Panc1 (cell line): Measurements from ENCODE around the gene FUT2. TPM values are rescaled to one million over a fixed set of nuclear protein-coding genes. Genes with fewer than 3 reads are reported as not detected.

ENCODE experiments used
- ATAC-seq: fragments of 200-7000 bp; cut with Tn5 transposase; 2 replicates; pipeline ENCODE4 v1.9.1; 2020; ENCODE audit warnings: mild to moderate bottlenecking, moderate library complexity
- BruUV-seq: library from RNA; stranded (reverse); fragments of 400-500 nt; replicated peaks from 2 replicates; lab custom pipeline; 2021; lab: Mats Ljungman, UMichigan
- CTCF ChIA-PET: fragments of 300-600 bp; sonication (Branson Sonifier 250); formaldehyde crosslinking; loops from one replicate; lab custom pipeline; 2022; ENCODE audit warnings: antibody characterized with exemption; lab: Charles Lee
- POLR2A ChIA-PET: fragments of 300-600 bp; sonication (Branson Sonifier 250); formaldehyde crosslinking; loops from one replicate; lab custom pipeline; 2022; ENCODE audit warnings: antibody characterized with exemption; lab: Charles Lee
- DNase-seq: peaks from one replicate; pipeline ENCODE4 v3.0.0-alpha.2; 2010; ENCODE audit warnings: low read depth, low spot score
- H3K27ac ChIP-seq: 2 replicates; pipeline ENCODE4 v1.5.1; 2011; ENCODE audit warnings: mild to moderate bottlenecking, low read length, inconsistent platforms
- H3K27me3 ChIP-seq: fragments of 200-500 bp; sonication (Bioruptor generic); 2 replicates; pipeline ENCODE4 v1.6.0; 2014; ENCODE audit warnings: low read length, inconsistent platforms; ENCODE audit not compliant: control insufficient read depth, insufficient read depth
- H3K36me3 ChIP-seq: fragments of 200-500 bp; sonication (Bioruptor generic); 2 replicates; pipeline ENCODE4 v1.5.1; 2014; ENCODE audit warnings: inconsistent platforms, mild to moderate bottlenecking, low read length, moderate library complexity; ENCODE audit not compliant: control insufficient read depth, insufficient read depth
- H3K4me1 ChIP-seq: 2 replicates; pipeline ENCODE4 v1.5.1; 2011; ENCODE audit warnings: inconsistent platforms, mild to moderate bottlenecking, low read length, moderate library complexity; ENCODE audit not compliant: control insufficient read depth, insufficient read depth
- H3K4me3 ChIP-seq, 2 experiments: 2 replicates each; pipeline ENCODE4 v1.5.1; 2011 to 2012; ENCODE audit warnings: low read depth in 2 of 2, low read length in 2 of 2, mild to moderate bottlenecking in 2 of 2, inconsistent platforms in 1 of 2, moderate library complexity in 1 of 2
- H3K9me3 ChIP-seq: fragments of 200-500 bp; sonication (Bioruptor generic); 2 replicates; pipeline ENCODE4 v1.5.1; 2014; ENCODE audit warnings: low read depth, mild to moderate bottlenecking, inconsistent platforms, low read length, moderate library complexity; ENCODE audit not compliant: control insufficient read depth, insufficient read depth
- POLR2AphosphoS5 ChIP-seq: IDR thresholded peaks from 2 replicates; pipeline ENCODE4 v1.6.1; 2012; ENCODE audit warnings: mild to moderate bottlenecking, low read depth, low read length, moderate library complexity
- SIN3A ChIP-seq: IDR thresholded peaks from 2 replicates; pipeline ENCODE4 v1.6.1; 2012; ENCODE audit warnings: low read depth, mild to moderate bottlenecking, low read length, moderate library complexity, borderline replicate concordance; ENCODE audit not compliant: insufficient read depth
- TCF7L2 ChIP-seq: IDR thresholded peaks from 2 replicates; pipeline ENCODE4 v1.6.1; 2011; ENCODE audit warnings: mild to moderate bottlenecking, low read depth, low read length, inconsistent platforms
- in situ Hi-C: cut with HindIII; loops from 2 replicates; pipeline ENCODE4 v1.10.0; 2016; ENCODE audit warnings: low sequenced_read_pairs, low pct_unique_long_range_greater_than_20kb
- intact Hi-C: fragments of 100-400 bp; cut with micrococcal nuclease; formaldehyde crosslinking; loops from one replicate; pipeline ENCODE4 v1.10.0; 2022; ENCODE audit not compliant: unreplicated experiment
- total RNA-seq: library from RNA; stranded (reverse); gene quantifications from one replicate; pipeline ENCODE4 v1.2.1, GENCODE V29; 2021; ENCODE audit not compliant: unreplicated experiment
- TF ChIP-seq, protein P1 (sequence below), 2 experiments: IDR thresholded peaks; 2 replicates each; pipeline ENCODE4 v1.6.1; 2011 to 2012; ENCODE audit warnings: low read depth in 2 of 2, control low read depth in 1 of 2, low read length in 1 of 2, mild to moderate bottlenecking in 1 of 2, moderate library complexity in 1 of 2; ENCODE audit not compliant: insufficient read depth in 1 of 2
- TF ChIP-seq, protein P2 (sequence below): fragments of 450-650 bp; IDR thresholded peaks from 2 replicates; pipeline ENCODE4 v1.5.1; 2017; ENCODE audit warnings: mild to moderate bottlenecking

FUT2 gene
- total RNA-seq, 1 experiment from 2014 or later = 0.08 TPM

GRCh38 chr19:48658483-48658882 lies 37.3 kb upstream of the FUT2 start:
- no peaks in the 10 kb centered on the region for H3K9me3 ChIP-seq
- no peaks in the 10 kb centered on the region for H3K4me1 ChIP-seq
- DNase-seq (no peak), ATAC-seq (no peak)
- CTCF ChIA-PET = no interaction called here
- H3K27me3 ChIP-seq = no peaks in the 10 kb centered on the region
- in situ Hi-C loops (no loop called here), intact Hi-C loops (no loop called here)
- POLR2A ChIA-PET = interaction anchor here (0.6 kb wide), 1 partner anchor 237 kb away, joined by 3 read pairs; no protein-coding TSS in a partner anchor
- H3K36me3 ChIP-seq = no peaks in the 10 kb centered on the region
- BruUV-seq = no TSS peak
- H3K4me3 ChIP-seq = no peak overlapping the region
- TF ChIP-seq TCF7L2 = no peak
- TF ChIP-seq POLR2AphosphoS5 = no peak
- TF ChIP-seq, protein P1, sequence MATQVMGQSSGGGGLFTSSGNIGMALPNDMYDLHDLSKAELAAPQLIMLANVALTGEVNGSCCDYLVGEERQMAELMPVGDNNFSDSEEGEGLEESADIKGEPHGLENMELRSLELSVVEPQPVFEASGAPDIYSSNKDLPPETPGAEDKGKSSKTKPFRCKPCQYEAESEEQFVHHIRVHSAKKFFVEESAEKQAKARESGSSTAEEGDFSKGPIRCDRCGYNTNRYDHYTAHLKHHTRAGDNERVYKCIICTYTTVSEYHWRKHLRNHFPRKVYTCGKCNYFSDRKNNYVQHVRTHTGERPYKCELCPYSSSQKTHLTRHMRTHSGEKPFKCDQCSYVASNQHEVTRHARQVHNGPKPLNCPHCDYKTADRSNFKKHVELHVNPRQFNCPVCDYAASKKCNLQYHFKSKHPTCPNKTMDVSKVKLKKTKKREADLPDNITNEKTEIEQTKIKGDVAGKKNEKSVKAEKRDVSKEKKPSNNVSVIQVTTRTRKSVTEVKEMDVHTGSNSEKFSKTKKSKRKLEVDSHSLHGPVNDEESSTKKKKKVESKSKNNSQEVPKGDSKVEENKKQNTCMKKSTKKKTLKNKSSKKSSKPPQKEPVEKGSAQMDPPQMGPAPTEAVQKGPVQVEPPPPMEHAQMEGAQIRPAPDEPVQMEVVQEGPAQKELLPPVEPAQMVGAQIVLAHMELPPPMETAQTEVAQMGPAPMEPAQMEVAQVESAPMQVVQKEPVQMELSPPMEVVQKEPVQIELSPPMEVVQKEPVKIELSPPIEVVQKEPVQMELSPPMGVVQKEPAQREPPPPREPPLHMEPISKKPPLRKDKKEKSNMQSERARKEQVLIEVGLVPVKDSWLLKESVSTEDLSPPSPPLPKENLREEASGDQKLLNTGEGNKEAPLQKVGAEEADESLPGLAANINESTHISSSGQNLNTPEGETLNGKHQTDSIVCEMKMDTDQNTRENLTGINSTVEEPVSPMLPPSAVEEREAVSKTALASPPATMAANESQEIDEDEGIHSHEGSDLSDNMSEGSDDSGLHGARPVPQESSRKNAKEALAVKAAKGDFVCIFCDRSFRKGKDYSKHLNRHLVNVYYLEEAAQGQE (IDR thresholded peaks at IDR 0.05; ENCODE audit: insufficient read depth in 1 of 2, low read depth in 2 of 2, low read length in 1 of 2) = no peak
- TF ChIP-seq SIN3A = no peak
- TF ChIP-seq, protein P2, sequence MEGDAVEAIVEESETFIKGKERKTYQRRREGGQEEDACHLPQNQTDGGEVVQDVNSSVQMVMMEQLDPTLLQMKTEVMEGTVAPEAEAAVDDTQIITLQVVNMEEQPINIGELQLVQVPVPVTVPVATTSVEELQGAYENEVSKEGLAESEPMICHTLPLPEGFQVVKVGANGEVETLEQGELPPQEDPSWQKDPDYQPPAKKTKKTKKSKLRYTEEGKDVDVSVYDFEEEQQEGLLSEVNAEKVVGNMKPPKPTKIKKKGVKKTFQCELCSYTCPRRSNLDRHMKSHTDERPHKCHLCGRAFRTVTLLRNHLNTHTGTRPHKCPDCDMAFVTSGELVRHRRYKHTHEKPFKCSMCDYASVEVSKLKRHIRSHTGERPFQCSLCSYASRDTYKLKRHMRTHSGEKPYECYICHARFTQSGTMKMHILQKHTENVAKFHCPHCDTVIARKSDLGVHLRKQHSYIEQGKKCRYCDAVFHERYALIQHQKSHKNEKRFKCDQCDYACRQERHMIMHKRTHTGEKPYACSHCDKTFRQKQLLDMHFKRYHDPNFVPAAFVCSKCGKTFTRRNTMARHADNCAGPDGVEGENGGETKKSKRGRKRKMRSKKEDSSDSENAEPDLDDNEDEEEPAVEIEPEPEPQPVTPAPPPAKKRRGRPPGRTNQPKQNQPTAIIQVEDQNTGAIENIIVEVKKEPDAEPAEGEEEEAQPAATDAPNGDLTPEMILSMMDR = no peak
- H3K27ac ChIP-seq = no peak overlapping the region

DNA sequence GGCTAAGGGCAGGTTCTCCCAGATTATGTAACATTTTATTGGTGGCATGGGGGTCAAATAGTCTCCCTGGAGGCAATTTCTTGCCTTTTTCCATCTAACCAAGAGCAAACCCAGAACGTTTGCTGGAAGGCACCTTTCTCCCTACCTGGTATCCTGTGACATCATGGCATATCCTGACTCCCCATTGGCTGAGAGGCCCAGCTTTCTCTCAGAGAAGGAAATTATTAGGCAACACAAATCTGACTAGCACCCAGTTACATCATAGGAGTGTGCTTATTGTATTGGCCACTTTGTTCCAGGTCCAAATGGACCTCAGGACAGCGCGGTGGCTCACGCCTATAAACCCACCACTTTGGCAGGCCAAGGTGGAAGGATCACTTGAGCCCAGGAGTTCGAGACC lies 36.0 kb upstream of the FUT2 start:
- Histone ChIP-seq H3K27me3 (no peaks in the 10 kb centered on the region), H3K4me1 (no peaks in the 10 kb centered on the region), H3K9me3 (no peaks in the 10 kb centered on the region), H3K4me3 (no peak overlapping the region), H3K36me3 (no peaks in the 10 kb centered on the region), H3K27ac (no peak overlapping the region)
- DNase-seq (no peak), ATAC-seq (no peak)
- no TSS peak for BruUV-seq
- POLR2A ChIA-PET = no interaction called here
- CTCF ChIA-PET = no interaction called here
- intact Hi-C loops = no loop called here
- in situ Hi-C loops = no loop called here
- no peak for TF ChIP-seq POLR2AphosphoS5
- TF ChIP-seq, protein P2 = no peak
- no peak for TF ChIP-seq TCF7L2
- TF ChIP-seq SIN3A = no peak
- TF ChIP-seq, protein P1 (IDR thresholded peaks at IDR 0.05; ENCODE audit: insufficient read depth in 1 of 2, low read depth in 2 of 2, low read length in 1 of 2) = no peak
